ENCODE results near the gene PIN1.
"Not testable (repeated sequence)": the region's sequence is repeated elsewhere in the genome, so short reads cannot be mapped to it uniquely, and the experiment has no call there.

Gene PIN1

DNA sequence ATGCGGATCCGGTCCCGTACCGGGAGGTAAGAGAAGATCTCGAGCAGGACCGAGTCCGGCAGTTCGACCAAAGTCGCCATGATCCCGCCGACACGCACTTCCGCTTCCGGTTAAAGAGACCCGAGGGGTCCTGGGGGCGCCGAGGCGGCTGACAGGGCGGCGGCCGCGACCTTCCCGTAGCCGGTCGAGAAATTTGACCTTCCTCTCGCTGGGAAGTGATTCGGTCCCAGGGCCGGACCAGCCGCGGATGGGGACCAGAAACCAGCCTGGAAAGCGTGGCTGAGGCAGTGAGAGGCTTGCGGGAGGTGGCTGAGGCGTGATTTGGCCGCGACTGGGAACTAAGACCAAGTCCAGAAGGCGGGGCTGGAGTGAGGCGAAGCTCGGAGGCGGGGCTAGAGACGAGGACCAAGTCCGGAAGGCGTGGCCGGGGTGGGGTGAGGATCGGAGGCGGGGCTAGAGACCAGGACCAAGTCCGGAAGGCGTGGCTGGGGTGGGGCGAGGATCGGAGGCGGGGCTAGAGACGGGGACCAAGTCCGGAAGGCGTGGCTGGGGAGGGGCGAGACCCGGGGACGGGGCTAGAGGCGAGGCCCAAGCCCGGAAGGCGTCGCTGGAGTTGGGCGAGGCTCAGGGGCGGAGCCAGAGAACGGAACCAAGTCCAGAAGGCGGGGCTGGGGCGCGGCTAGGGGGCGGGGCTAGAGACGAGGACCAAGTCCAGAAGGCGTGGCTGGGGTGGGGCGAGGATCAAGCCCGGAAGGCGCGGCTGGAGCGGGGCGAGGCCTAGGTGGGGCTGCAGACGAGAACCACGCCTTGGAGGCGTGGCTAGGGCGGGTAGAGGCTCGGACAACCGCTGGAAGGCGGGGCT is 16.2 kb upstream of the PIN1 start, which contains the start of gene FBXL12:
Gene FBXL12, minus strand, starts transcription at position 346 of the 862 bp plus-strand sequence. Its CDS starts 266 bp downstream, at position 80.
- peak; percentile 100 for DNase-seq (ENCODE audit: low spot score)

DNA sequence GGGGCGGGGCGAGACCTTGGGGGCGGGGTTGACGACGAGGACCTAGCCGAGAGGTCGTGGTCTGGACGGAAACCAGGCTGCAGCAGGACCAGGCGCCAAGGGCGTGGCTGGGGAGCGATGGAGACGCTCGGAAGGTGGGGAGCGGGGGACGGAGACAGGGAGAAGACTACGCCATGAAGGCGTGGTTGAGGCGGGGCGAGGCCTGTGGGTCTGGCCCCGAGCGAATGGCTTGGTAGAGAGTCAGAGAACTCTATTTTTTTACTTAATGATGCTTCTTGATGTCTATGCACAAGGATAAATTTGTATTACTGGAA is 15.6 kb upstream of the PIN1 start:
- no peak for DNase-seq (ENCODE audit: low spot score)

DNA sequence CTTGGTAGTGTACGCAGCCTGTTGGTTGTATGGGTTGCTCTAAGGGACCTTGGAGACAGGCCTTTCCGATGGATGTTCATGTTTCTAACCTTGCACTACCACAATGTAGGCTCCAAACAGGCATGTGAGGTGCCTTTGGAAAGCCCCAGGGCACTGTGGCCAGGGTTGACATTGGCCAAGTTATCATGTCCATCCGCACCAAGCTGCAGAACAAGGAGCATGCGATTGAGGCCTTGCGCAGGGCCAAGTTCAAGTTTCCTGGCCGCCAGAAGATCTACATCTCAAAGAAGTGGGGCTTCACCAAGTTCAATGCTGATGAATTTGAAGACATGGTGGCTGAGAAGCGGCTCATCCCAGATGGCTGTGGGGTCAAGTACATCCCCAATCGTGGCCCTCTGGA is 15.1 kb upstream of the PIN1 start:
- DNase-seq (ENCODE audit: low spot score): not testable (repeated sequence)

DNA sequence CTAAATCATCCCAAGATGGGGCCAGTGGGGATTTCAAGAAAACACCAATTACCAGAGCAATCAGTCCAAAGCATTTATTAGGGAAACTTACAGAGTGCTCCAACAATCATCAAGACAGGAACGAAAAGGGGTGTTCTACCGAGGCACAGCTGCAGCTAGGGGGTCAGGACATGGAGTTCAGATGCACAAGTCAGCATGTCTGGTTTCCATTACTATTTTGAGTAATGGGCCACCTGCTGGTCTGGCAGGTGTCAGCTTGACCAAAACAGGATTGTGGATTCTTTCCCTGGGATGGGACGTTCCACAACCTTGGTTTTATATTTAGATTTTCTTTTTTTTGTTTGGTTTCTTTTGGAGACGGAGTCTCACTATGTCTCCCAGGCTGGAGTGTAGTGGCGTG is 11.3 kb upstream of the PIN1 start:
- no peak for DNase-seq (ENCODE audit: low spot score)

DNA sequence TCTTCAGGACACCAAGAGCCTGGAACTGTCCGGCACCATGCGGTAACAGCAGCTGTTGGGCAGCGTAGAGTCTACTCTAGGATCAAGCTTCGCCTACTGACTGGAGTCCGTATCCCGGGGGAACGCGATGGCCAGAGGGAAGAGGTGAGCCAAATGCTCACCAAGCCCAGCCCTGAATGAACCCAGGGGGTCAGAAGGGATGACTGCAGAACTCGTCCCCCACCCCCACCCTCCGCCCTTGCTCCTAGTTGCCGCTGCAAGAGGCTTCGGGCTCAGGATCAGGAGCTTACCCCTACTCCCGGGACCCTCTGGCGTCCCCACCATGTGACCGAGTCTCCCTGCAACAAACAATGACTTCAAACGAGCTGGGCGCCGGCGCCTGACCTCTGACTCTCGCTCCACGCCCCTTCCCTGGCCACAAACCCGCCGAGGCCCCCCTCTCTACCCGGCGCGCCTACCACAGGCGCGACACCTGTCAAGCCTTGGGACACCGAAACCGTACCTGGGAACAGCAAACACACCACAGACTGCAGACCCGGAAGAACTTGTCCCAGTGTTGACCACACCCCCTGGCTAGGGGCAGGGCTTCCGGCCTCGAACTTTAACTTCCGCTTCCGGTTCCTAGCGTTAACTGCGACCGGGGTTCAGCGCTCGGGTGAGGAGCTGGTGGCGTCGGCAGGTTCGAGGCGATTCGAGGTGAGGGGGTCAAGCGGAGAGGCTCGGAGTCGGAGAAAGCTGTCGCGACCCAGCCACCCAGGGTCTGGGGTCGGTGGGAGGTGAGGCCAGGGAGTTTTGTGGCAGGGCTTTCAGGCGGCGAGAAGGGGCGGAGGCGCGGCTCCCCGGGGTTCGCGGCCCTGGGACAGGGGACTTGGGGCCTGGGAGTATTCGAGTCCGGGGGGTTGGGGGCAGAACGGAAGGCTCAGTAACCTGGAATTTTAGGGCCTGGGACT is 7.6 kb upstream of the PIN1 start, which contains the start of gene UBL5:
Gene UBL5, plus strand, starts transcription at position 630 of the 950 bp plus-strand sequence. CDS start 420 bp downstream, outside the sequence.
- peak; percentile 90 for DNase-seq (ENCODE audit: low spot score)

DNA sequence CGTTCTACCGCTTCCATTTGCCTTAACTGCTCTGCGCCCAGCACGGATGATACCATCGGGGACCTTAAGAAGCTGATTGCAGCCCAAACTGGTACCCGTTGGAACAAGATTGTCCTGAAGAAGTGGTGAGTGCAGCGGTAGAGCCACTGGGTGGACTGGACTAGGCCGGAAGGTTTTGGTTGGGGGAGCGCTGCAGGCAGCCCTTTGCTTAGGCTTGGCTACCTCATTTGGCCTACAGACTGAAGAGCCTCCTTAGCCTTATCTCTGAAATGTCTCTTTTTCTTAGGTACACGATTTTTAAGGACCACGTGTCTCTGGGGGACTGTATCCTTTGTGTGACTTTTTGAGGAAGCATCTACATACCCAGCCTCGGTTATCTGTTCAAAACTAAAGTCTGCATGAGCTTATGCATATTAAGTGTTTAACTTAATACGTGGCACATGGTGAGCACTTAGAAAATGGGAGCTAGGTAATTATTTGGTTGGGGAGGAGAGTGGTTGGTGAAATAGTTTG is 6.5 kb upstream of the PIN1 start:
- DNase-seq (ENCODE audit: low spot score): no peak

DNA sequence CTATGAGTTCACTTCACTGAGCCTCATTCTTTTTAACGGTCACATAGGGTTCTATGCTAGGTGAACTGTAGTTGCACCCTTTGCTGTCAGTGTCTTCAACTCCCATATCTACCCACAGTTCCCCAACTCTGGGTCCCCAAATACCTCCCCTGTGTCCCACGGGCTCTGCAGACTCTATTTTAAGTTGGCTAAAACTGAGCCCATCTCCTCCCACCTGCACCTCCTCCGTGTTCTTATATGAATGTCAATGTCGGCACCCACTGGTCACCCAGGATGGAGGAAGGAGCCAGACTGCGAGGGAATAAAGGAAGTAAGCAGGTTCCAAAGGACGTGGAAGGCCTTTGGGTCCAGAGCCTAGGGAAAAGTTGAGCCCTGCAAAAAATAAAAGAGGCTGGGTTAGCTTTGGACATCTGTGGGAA is 802 bp upstream of the PIN1 start:
- no peak for DNase-seq (ENCODE audit: low spot score)

DNA sequence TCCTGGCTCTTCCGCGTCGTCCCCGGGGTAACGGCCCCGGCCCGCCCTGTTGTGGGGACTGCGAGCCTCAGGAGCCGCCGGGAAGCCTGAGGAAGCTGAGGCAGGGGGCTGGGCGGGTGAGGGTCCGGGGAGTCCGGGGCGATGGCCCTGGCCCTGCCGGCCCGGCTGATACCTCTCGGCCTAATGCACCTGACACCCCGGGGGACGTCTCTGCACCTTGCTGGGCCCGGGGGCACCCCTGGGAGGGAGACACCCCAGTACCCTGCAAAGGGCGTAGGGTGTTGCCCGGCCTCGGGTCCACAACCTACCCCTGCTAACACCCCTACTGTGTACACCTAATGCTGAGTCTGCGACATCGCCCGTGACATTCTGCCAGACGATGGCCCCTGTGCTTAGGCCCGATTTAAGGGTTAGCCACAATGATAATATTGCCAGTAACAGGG is 410 bp downstream of the PIN1 start:
- DNase-seq (ENCODE audit: low spot score): no peak

DNA sequence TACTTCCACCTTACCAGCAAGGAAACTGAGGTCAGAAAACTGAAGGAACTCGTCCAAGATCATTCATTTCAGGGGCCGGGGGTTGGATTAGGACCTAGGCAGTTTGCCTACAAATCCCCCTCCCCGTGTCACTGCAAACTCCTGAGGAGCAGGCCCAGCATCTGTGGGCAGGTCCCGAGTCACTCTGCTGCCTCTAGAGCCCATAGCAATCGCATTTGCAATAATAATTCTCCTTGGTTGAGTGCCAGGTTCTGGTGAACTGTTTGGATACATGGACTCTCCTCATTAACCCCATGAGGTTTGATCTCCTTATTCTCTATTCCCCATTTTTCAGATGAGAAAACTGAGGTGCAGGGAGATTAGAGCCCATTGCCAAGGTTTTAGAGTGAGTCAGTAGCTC is 903 bp downstream of the PIN1 start:
- peak; percentile 39 for DNase-seq (ENCODE audit: low spot score)

- no peak for DNase-seq (ENCODE audit: low spot score)
Measured at GRCh38 chr19:9838324-9838723, 3.2 kb downstream of the PIN1 start.

GRCh38 chr19:9839415-9839814 is 4.3 kb downstream of the PIN1 start:
- DNase-seq (ENCODE audit: low spot score): no peak

DNA sequence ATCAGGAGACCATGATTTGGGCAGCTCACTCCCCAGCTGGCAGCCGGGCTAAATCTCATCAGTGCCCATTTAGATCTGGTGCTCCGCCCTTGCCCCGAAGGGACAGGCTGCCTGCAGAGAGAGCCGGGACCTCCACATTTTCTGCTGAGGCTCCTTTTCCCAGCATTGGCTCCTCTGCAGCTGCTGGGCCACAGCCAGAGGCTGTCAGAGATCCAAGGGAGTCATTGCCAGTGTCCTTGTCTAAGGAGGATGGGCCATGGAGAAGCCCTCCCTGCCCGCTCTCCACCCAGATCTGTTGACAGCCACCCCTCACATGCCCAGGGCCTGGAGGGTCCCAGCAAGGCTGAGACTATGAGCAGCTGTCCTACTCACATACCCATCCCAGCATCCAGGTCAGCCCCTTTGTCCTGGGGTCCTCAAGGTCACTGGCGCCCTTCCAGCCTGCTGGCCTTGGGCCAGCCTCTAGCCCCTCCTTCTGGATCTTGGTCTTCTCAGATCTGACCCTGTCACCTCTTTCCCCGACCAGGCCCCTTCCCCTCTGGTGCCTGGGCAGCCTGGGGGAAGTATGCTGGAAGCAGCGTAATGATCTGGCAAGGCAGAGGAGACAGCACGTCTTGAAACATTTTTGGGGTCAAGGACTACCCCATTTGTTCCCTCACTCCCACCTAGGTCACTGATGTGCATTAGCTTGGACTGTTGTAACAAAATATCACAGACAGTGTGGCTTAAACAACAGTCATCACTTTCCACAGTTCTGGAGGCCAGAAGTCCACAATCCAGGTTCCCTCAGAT is 7.9 kb downstream of the PIN1 start:
- no peak for DNase-seq (ENCODE audit: low spot score)

- DNase-seq (ENCODE audit: low spot score): not testable (repeated sequence)
Measured at GRCh38 chr19:9843626-9844273, 8.6 kb downstream of the PIN1 start.

- peak; percentile 71 for DNase-seq (ENCODE audit: low spot score)
Measured at GRCh38 chr19:9847087-9847671, 12.1 kb downstream of the PIN1 start.

DNA sequence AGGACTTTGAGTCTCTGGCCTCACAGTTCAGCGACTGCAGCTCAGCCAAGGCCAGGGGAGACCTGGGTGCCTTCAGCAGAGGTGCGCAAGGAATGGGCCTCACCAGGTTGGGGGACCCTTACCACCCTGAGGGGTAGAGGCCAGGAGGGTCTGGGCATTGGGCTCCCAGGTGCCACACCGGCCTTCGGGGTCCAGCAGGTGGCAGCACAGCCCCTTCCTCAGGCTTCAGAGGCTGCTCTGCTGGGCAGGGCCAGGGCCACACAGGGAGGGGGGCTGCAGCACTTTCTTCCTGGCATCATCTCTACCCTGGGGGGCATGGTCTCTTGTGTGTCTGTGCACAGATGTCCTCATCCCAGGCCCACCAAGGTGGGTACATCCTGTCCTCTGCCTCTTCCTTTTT is 12.9 kb downstream of the PIN1 start:
- no peak for DNase-seq (ENCODE audit: low spot score)

DNA sequence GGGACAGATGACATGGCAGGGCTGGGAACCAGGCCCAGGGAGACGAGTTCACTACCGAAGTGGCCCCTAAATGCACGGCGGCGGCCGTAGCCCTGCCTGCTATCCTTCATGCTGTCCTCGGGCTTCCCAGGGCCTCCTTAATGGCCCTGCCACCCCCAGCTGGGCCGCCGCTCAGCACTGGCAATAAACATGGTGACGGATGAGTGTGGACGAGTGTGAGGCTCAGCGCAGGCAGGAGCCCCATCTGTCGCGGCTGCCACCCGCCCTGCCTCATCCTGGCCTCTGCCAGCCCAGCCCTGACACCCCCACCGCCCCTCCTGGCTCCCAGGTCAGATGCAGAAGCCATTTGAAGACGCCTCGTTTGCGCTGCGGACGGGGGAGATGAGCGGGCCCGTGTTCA is 13.6 kb downstream of the PIN1 start:
- no peak for DNase-seq (ENCODE audit: low spot score)

GRCh38 chr19:9849791-9850190 is 14.7 kb downstream of the PIN1 start:
- no peak for DNase-seq (ENCODE audit: low spot score)

- no peak for DNase-seq (ENCODE audit: low spot score)
Measured at GRCh38 chr19:9850235-9850959, 15.3 kb downstream of the PIN1 start.

GRCh38 chr19:9854282-9854846 is 19.2 kb downstream of the PIN1 start:
- DNase-seq (ENCODE audit: low spot score): no peak

GRCh38 chr19:9856609-9857008 is 21.5 kb downstream of the PIN1 start:
- no peak for DNase-seq (ENCODE audit: low spot score)

All from kidney tubule cell (primary cell).